PC-9 (cell line): Measurements from ENCODE around the gene ALK. TPM values are rescaled to one million over a fixed set of nuclear protein-coding genes. Genes with fewer than 3 reads are reported as not detected.

Experiments
- BruUV-seq: library from RNA; stranded (reverse); fragments of 400-500 nt; replicated peaks from 2 replicates; lab custom pipeline; 2021; lab: Mats Ljungman, UMichigan
- CTCF ChIA-PET: fragments of 300-600 bp; sonication (Branson Sonifier 250); formaldehyde crosslinking; loops from one replicate; lab custom pipeline; 2022; ENCODE audit warnings: antibody characterized with exemption; lab: Charles Lee
- POLR2A ChIA-PET: fragments of 300-600 bp; sonication (Branson Sonifier 250); formaldehyde crosslinking; loops from one replicate; lab custom pipeline; 2022; ENCODE audit warnings: antibody characterized with exemption; ENCODE audit not compliant: unreplicated experiment; lab: Charles Lee
- DNase-seq, 2 experiments: peaks; one replicate each; pipeline versions ENCODE4 v3.0.0 to v3.0.0-alpha.2; 2015 to 2022; ENCODE audit warnings: mixed read lengths in 1 of 2
- H2AFZ ChIP-seq: fragments of 200-600 bp; sonication (generic); 2 replicates; pipeline ENCODE4 v1.8.1; 2017; ENCODE audit warnings: antibody characterized with exemption
- H3F3A ChIP-seq: fragments of 200-600 bp; sonication (generic); 2 replicates; pipeline ENCODE4 v1.8.1; 2017; ENCODE audit warnings: antibody characterized with exemption, mild to moderate bottlenecking, low read depth; ENCODE audit not compliant: insufficient read depth
- H3K27ac ChIP-seq: fragments of 200-600 bp; sonication (generic); 2 replicates; pipeline ENCODE4 v1.6.1; 2016; ENCODE audit warnings: mixed run types
- H3K27me3 ChIP-seq: fragments of 200-600 bp; sonication (generic); 2 replicates; pipeline ENCODE4 v1.6.1; 2016; ENCODE audit warnings: low read depth, mixed run types; ENCODE audit not compliant: insufficient read depth
- H3K36me3 ChIP-seq: fragments of 200-600 bp; sonication (generic); 2 replicates; pipeline ENCODE4 v1.6.1; 2016; ENCODE audit warnings: low read depth, mixed run types
- H3K4me1 ChIP-seq: fragments of 200-600 bp; sonication (generic); replicated peaks from 2 replicates; pipeline ENCODE4 v1.6.1; 2016; ENCODE audit warnings: mixed run types; ENCODE audit not compliant: insufficient read depth
- H3K4me2 ChIP-seq: fragments of 200-600 bp; sonication (generic); 2 replicates; pipeline ENCODE4 v1.6.1; 2017; ENCODE audit warnings: mixed run types
- H3K4me3 ChIP-seq: fragments of 200-600 bp; sonication (generic); 2 replicates; pipeline ENCODE4 v1.6.1; 2016; ENCODE audit warnings: mixed run types
- H3K79me2 ChIP-seq: fragments of 200-600 bp; sonication (generic); 2 replicates; pipeline ENCODE4 v1.6.1; 2017; ENCODE audit warnings: low read depth, mixed run types
- H3K9me2 ChIP-seq: fragments of 200-600 bp; sonication (generic); 2 replicates; pipeline ENCODE4 v1.8.1; 2017; ENCODE audit warnings: mild to moderate bottlenecking; ENCODE audit not compliant: insufficient read depth
- H3K9me3 ChIP-seq: fragments of 200-600 bp; sonication (generic); 2 replicates; pipeline ENCODE4 v1.8.1; 2016; ENCODE audit warnings: low read depth; ENCODE audit not compliant: insufficient read depth
- H4K20me1 ChIP-seq: fragments of 200-600 bp; sonication (generic); 2 replicates; pipeline ENCODE4 v1.8.1; 2017; ENCODE audit not compliant: insufficient read depth
- EZH2 ChIP-seq: fragments of 200-600 bp; sonication (generic); IDR thresholded peaks from 2 replicates; pipeline ENCODE4 v1.8.0; 2017; ENCODE audit warnings: antibody characterized with exemption, low read depth
- intact Hi-C: fragments of 100-400 bp; cut with micrococcal nuclease; formaldehyde crosslinking; loops from one replicate; pipeline ENCODE4 v1.10.0; 2022; ENCODE audit not compliant: unreplicated experiment
- total RNA-seq: library from RNA; stranded (reverse); gene quantifications from 2 replicates; pipeline ENCODE4 v1.2.3, GENCODE V29; 2021
- TF ChIP-seq, protein P1 (sequence below): fragments of 200-600 bp; sonication (generic); conservative IDR thresholded peaks from 2 replicates; pipeline ENCODE4 v1.6.1; 2017; ENCODE audit warnings: mixed run types, antibody characterized with exemption, mild to moderate bottlenecking, moderate library complexity

The ALK gene
- total RNA-seq, 1 experiment from 2014 or later: not detected

DNA sequence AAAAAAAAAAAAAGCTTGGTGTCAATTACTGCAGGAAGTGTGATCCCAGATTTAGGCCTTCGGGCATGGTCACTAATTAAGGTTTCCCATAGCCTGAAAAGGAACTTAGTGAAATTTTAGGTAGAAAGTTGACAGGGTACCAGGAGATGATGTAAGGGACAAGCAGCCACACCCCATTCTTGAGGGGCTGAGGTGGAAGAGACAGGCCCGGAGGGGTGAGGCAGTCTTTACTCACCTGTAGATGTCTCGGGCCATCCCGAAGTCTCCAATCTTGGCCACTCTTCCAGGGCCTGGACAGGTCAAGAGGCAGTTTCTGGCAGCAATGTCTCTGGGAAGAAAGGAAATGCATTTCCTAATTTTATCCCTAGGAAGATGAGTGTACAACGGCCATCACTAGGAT, 711.8 kb downstream of the ALK start:
- no peaks in the 10 kb centered on the region for H3K9me2 ChIP-seq
- H3F3A ChIP-seq: no peaks in the 10 kb centered on the region; the same call in 1 of the 2 replicates
- POLR2A ChIA-PET: no interaction called here
- no peaks in the 10 kb centered on the region for H3K27me3 ChIP-seq
- no peak overlapping the region for H3K4me3 ChIP-seq
- BruUV-seq: no TSS peak
- H2AFZ ChIP-seq: no peak overlapping the region
- no peak for DNase-seq
- H3K36me3 ChIP-seq: no peaks in the 10 kb centered on the region
- H3K4me2 ChIP-seq: no peak overlapping the region
- no peaks in the 10 kb centered on the region for H3K4me1 ChIP-seq
- H3K27ac ChIP-seq: no peak overlapping the region
- no peaks in the 10 kb centered on the region for H3K79me2 ChIP-seq
- H3K9me3 ChIP-seq: no peaks in the 10 kb centered on the region
- H4K20me1 ChIP-seq: no peaks in the 10 kb centered on the region
- intact Hi-C loops: no loop called here
- CTCF ChIA-PET: no interaction called here
- no peak for TF ChIP-seq EZH2
- TF ChIP-seq, protein P1, sequence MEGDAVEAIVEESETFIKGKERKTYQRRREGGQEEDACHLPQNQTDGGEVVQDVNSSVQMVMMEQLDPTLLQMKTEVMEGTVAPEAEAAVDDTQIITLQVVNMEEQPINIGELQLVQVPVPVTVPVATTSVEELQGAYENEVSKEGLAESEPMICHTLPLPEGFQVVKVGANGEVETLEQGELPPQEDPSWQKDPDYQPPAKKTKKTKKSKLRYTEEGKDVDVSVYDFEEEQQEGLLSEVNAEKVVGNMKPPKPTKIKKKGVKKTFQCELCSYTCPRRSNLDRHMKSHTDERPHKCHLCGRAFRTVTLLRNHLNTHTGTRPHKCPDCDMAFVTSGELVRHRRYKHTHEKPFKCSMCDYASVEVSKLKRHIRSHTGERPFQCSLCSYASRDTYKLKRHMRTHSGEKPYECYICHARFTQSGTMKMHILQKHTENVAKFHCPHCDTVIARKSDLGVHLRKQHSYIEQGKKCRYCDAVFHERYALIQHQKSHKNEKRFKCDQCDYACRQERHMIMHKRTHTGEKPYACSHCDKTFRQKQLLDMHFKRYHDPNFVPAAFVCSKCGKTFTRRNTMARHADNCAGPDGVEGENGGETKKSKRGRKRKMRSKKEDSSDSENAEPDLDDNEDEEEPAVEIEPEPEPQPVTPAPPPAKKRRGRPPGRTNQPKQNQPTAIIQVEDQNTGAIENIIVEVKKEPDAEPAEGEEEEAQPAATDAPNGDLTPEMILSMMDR: no peak

DNA sequence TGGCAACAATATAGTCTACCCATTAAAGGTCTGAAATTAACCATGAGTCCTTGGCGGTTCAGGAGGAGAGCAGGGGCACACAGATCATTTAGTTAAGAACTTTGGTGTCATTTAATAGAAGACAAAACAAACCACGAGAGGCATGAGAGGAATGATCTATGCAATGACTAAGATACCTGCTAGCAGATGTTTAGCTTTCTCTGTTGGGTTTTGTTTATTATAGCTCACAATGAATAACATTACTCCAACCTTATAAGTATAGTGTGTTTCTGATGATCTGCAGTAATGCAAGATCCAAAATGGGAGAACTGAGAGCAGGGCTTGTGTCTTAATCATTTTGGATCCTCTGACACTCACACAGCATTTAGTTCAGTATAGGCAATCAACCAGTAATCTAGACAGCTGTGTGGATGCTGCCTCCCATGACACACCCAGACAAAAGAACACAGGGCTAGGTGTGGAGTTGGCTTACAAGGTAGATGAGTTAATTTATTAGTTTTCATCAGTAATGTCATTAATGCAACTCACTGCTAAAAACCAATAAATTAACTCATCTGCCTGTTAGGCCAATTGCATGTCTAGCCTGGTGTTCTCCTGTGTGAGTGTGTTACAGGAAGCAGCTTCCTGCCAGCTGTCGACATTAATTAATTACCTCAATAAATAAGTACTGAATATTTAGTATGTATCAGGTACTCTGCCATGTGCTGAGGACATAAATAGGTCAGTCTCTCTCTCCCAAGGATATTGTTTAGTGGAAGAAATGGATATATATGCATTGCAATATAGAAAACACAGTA, 713.8 kb downstream of the ALK start:
- no peaks in the 10 kb centered on the region for H3K4me1 ChIP-seq
- H3F3A ChIP-seq: no peaks in the 10 kb centered on the region; the same call in 1 of the 2 replicates
- ChIA-PET CTCF (no interaction called here), POLR2A (no interaction called here)
- TF ChIP-seq, protein P1: no peak
- no peak for TF ChIP-seq EZH2
- no peaks in the 10 kb centered on the region for H3K36me3 ChIP-seq
- H2AFZ ChIP-seq: no peak overlapping the region
- no peaks in the 10 kb centered on the region for H3K27me3 ChIP-seq
- H3K9me2 ChIP-seq: no peaks in the 10 kb centered on the region
- no peaks in the 10 kb centered on the region for H4K20me1 ChIP-seq
- no peak overlapping the region for H3K4me2 ChIP-seq
- no TSS peak for BruUV-seq
- H3K79me2 ChIP-seq: no peaks in the 10 kb centered on the region
- no peak overlapping the region for H3K4me3 ChIP-seq
- intact Hi-C loops: no loop called here
- no peak overlapping the region for H3K27ac ChIP-seq
- no peaks in the 10 kb centered on the region for H3K9me3 ChIP-seq
- DNase-seq: no peak

DNA sequence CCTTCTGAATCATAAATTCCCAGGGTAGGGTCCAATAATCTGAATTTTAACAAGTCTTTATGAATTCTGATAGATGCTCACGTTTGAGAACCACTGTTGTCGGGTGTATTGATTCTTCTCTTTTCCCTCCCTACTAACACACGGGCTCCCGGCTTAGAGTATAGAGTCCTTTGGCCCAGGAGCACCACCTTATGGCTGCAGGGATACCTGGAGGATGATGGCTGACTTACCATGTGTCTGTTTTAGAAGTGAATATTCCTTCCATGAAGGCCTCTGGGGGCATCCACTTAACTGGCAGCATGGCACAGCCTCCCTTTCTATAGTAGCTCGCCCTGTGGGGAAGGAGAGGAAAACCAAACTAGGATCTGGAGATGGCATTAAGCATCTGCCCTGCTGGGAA, 714.4 kb downstream of the ALK start:
- intact Hi-C loops: no loop called here
- Histone ChIP-seq H4K20me1 (no peaks in the 10 kb centered on the region), H3K4me3 (no peak overlapping the region), H3K27me3 (no peaks in the 10 kb centered on the region), H3K4me1 (no peaks in the 10 kb centered on the region), H3K36me3 (no peaks in the 10 kb centered on the region), H3K9me2 (no peaks in the 10 kb centered on the region), H3K79me2 (no peaks in the 10 kb centered on the region), H3K9me3 (no peaks in the 10 kb centered on the region), H3K27ac (no peak overlapping the region), H3F3A (no peaks in the 10 kb centered on the region; the same call in 1 of the 2 replicates), H2AFZ (no peak overlapping the region), H3K4me2 (no peak overlapping the region)
- TF ChIP-seq EZH2: no peak
- TF ChIP-seq, protein P1: no peak
- BruUV-seq: no TSS peak
- CTCF ChIA-PET: no interaction called here
- POLR2A ChIA-PET: no interaction called here
- no peak for DNase-seq
